ENCODE measurements around the gene GRB7. TPM values are rescaled to one million over a fixed set of nuclear protein-coding genes. Genes with fewer than 3 reads are reported as not detected.

GRB7 gene
- total and polyA plus RNA-seq, 10 donors = 0.04 to 1.9 (median 0.51) TPM; not detected in 1

DNA sequence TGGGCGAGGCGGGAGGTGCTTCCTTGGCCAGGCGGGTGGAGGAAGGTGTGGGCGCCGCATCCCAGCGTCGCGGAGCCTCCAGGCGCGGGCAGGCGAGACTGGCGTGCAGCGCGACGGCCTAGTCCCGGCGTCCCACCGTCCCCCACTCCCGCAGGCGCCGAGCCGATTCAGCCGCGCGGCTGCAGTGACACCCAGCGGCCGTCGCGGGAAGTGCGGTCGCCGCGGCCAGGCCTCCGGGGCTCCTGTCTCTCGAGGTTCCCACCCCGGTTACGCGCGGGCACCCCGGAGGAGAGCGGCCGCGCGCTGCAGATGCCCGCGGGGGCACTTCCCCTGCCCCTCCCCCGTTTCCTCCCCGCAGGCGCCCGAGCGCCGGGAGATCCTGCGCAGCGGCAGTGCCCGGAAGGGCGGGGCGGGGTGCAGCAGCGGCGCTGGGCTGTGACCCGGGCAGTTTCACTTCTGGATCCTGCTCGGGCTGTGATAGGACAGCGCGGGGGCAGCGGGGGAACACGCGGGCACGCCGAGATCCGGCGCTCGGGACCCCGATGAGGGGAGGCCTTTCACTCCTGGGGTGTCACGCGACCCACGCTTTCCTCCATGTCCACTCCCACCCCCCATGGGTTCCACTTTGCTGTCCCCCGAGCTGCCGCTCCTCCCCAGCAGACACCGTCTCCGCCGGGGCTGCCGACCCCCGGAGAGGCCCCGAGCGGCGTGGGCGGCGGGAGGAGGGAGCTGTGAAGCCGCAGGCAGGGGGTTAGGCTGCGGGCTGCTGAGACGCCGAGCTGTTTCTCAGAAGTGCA lies 16.6 kb downstream of the GRB7 start:
- TF ChIP-seq POLR2A (IDR thresholded peaks at IDR 0.05) (peak in 1 of 3 donors; percentile 3), POLR2AphosphoS5 (IDR thresholded peaks at IDR 0.05) (peak; percentile 89 to 96 (median 92))
- TF ChIP-seq, protein P1, sequence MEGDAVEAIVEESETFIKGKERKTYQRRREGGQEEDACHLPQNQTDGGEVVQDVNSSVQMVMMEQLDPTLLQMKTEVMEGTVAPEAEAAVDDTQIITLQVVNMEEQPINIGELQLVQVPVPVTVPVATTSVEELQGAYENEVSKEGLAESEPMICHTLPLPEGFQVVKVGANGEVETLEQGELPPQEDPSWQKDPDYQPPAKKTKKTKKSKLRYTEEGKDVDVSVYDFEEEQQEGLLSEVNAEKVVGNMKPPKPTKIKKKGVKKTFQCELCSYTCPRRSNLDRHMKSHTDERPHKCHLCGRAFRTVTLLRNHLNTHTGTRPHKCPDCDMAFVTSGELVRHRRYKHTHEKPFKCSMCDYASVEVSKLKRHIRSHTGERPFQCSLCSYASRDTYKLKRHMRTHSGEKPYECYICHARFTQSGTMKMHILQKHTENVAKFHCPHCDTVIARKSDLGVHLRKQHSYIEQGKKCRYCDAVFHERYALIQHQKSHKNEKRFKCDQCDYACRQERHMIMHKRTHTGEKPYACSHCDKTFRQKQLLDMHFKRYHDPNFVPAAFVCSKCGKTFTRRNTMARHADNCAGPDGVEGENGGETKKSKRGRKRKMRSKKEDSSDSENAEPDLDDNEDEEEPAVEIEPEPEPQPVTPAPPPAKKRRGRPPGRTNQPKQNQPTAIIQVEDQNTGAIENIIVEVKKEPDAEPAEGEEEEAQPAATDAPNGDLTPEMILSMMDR (IDR thresholded peaks at IDR 0.05 in 8 of 11, conservative IDR thresholded peaks at IDR 0.05 in 3 of 11) = peak; percentile 96 to 100 (median 99)

DNA sequence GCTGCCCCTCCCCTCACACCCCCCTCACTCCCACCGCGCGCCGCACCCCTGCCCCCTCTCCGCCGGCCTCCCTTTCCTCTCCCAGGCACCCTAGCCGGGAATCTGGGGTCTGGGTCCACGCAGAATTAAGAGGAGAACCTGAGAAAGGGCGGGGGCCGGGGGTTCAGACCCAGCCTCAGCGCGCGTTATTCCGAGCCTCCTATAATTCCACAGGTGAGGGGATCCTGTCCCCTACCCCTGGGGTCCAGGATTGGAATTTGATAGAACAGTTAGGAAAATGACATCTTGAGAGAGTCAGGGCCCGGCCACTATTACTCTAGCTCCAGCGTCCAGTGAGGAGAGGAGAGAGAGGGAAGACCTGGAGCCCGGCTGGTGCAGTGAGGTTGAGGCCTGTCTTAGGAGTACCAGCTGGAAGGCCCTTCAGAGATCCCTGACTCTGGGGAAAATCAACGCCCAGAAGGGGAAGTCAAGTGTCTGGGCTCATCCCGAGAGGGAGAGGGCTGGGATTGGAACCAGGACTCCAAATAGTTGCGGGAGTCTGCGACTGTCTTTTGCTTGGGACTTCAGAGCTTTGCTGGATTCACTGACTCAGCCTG lies 17.3 kb downstream of the GRB7 start:
- H3K27me3 ChIP-seq (replicated peaks in 1 of 7) = no peaks in the 10 kb centered on the region
- peak overlapping the region; percentile 95 to 99 (median 98) for H3K27ac ChIP-seq
- peaks cover 43 to 83% (median 69%) of the 10 kb centered on the region in 6 donors for H3K4me1 ChIP-seq
- H3K36me3 ChIP-seq = no peaks in the 10 kb centered on the region
- TF ChIP-seq, protein P1 (IDR thresholded peaks at IDR 0.05 in 8 of 11, conservative IDR thresholded peaks at IDR 0.05 in 3 of 11) = no peak
- TF ChIP-seq POLR2AphosphoS5 (IDR thresholded peaks at IDR 0.05) (no peak), POLR2A (IDR thresholded peaks at IDR 0.05) (no peak)
- WGBS, 5 donors = 28 to 41% (median 32%) methylated on average over 15 to 21 of the region's 21 CpGs
- peak; percentile 83 for DNase-seq
- intact Hi-C loops (cut with DNase I; ENCODE audit: low total_unique reads) = loop anchor here (5.0 to 10.0 kb wide), 2 partner anchors 110 to 133 kb away; partner anchors contain the start of genes IKZF3 and ZPBP2
- peak overlapping the region in 7 of 8 donors; percentile 57 to 87 (median 60) for H3K4me3 ChIP-seq
- no peaks in the 10 kb centered on the region for H3K9me3 ChIP-seq

More for the DNA sequence above, 16.6 kb downstream of the GRB7 start:
- H3K9me3 ChIP-seq = no peaks in the 10 kb centered on the region
- H3K36me3 ChIP-seq = no peaks in the 10 kb centered on the region
- peaks cover 43 to 76% (median 63%) of the 10 kb centered on the region in 6 donors for H3K4me1 ChIP-seq
- H3K27ac ChIP-seq = peak overlapping the region; percentile 95 to 99 (median 98)
- WGBS, 5 donors = 0 to 1% (median 0%) methylated on average over 6 to 91 of the region's 91 CpGs
- H3K4me3 ChIP-seq = peak overlapping the region; percentile 46 to 87 (median 60)
- H3K27me3 ChIP-seq (replicated peaks in 1 of 7) = no peaks in the 10 kb centered on the region
- intact Hi-C loops (cut with DNase I; ENCODE audit: low total_unique reads) = loop anchor here (5.0 to 10.0 kb wide), 2 partner anchors 110 to 132 kb away; partner anchors contain the start of genes IKZF3 and ZPBP2
- DNase-seq = peak; percentile 100

DNA sequence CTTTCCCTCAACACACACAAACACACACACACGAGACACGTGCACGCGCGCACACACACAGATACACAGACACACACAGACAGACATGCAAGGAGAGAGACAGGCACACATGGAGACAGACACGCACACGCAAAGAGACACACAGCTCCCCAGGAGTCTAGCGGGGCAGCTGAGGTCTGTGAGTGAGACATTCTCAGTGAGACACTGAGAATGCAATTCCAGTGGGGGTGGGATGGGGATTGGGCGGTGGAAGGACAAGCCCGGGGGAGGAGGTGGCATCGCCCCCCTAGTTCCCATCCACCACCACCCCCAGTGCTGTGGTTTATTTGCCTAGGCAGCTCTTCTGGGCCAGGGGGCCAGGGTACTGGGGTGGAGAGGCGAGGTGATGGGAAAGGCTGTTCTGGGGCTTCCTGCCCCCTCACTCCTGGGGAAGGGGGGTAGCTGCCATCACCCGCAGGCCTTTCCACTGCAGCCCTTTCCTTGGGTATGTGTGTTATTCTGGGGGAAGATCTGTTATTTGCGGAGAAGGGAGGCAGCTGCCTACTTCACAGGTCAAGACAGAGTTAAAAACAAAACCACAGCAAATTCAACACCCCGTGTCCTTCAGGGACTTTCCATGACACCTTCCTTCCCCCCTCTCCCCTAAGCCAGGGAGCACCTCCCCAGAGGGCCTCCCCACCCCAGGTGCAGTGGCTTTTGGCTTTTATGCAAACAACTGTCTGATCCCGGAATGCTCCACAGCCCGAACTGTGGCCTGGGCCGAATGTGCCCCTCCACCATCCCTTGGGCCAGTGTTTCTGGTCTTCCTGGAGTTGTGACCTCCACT lies 18.0 kb downstream of the GRB7 start:
- Histone ChIP-seq H3K4me1 (peaks cover 43 to 90% (median 69%) of the 10 kb centered on the region in 6 donors), H3K27me3 (replicated peaks in 1 of 7) (no peaks in the 10 kb centered on the region), H3K27ac (peak overlapping the region; percentile 95 to 99 (median 98)), H3K4me3 (peak overlapping the region in 5 of 8 donors; percentile 57 to 87 (median 63)), H3K9me3 (no peaks in the 10 kb centered on the region), H3K36me3 (peaks cover 0 to 4% (median 0%) of the 10 kb centered on the region in 6 donors)
- TF ChIP-seq POLR2A (IDR thresholded peaks at IDR 0.05) = no peak
- peak; percentile 57 to 82 (median 80) for TF ChIP-seq POLR2AphosphoS5 (IDR thresholded peaks at IDR 0.05)
- TF ChIP-seq, protein P1 (IDR thresholded peaks at IDR 0.05 in 8 of 11, conservative IDR thresholded peaks at IDR 0.05 in 3 of 11) = no peak
- intact Hi-C loops (cut with DNase I; ENCODE audit: low total_unique reads) = loop anchor here (10.0 kb wide), 1 partner anchor 109 kb away; the partner anchor contains the start of genes IKZF3 and ZPBP2
- whole genome bisulfite sequencing, 5 donors = 29 to 43% (median 40%) methylated on average over 16 to 18 of the region's 18 CpGs
- peak; percentile 87 for DNase-seq

Data from spleen (tissue), 11 donors.